WERI-Rb-1 (cell line): ENCODE results near the gene PRR5.
"Not testable (repeated sequence)": the region's sequence is repeated elsewhere in the genome, so short reads cannot be mapped to it uniquely, and the experiment has no call there.

ENCODE experiments used
- DNase-seq: peaks from one replicate; pipeline ENCODE4 v3.0.0-alpha.2; 2020
- H3K27ac ChIP-seq: fragments of 250-450 bp; sonication (Bioruptor Pico); 2 replicates; pipeline ENCODE4 v1.5.1; 2020; ENCODE audit warnings: mild to moderate bottlenecking, moderate library complexity
- H3K27me3 ChIP-seq: fragments of 250-450 bp; sonication (Bioruptor Pico); 2 replicates; pipeline ENCODE4 v1.5.1; 2021; ENCODE audit warnings: mild to moderate bottlenecking, low read depth, moderate library complexity; ENCODE audit not compliant: insufficient read depth, severe bottlenecking
- H3K36me3 ChIP-seq: fragments of 250-450 bp; sonication (Bioruptor Pico); 2 replicates; pipeline ENCODE4 v1.5.1; 2020; ENCODE audit warnings: mild to moderate bottlenecking, moderate library complexity
- H3K4me3 ChIP-seq: 2 replicates; pipeline ENCODE4 v1.5.1; 2011; ENCODE audit warnings: low read depth, mild to moderate bottlenecking, control low read depth, low read length
- H3K9me3 ChIP-seq: fragments of 250-450 bp; sonication (Bioruptor Pico); 2 replicates; pipeline ENCODE4 v1.5.1; 2021; ENCODE audit warnings: mild to moderate bottlenecking, moderate library complexity; ENCODE audit not compliant: severe bottlenecking
- CTCF ChIP-seq: IDR thresholded peaks from 2 replicates; pipeline ENCODE4 v1.5.1; 2011; ENCODE audit warnings: low read depth, mild to moderate bottlenecking, control low read depth, inconsistent platforms, low read length

Gene PRR5

DNA sequence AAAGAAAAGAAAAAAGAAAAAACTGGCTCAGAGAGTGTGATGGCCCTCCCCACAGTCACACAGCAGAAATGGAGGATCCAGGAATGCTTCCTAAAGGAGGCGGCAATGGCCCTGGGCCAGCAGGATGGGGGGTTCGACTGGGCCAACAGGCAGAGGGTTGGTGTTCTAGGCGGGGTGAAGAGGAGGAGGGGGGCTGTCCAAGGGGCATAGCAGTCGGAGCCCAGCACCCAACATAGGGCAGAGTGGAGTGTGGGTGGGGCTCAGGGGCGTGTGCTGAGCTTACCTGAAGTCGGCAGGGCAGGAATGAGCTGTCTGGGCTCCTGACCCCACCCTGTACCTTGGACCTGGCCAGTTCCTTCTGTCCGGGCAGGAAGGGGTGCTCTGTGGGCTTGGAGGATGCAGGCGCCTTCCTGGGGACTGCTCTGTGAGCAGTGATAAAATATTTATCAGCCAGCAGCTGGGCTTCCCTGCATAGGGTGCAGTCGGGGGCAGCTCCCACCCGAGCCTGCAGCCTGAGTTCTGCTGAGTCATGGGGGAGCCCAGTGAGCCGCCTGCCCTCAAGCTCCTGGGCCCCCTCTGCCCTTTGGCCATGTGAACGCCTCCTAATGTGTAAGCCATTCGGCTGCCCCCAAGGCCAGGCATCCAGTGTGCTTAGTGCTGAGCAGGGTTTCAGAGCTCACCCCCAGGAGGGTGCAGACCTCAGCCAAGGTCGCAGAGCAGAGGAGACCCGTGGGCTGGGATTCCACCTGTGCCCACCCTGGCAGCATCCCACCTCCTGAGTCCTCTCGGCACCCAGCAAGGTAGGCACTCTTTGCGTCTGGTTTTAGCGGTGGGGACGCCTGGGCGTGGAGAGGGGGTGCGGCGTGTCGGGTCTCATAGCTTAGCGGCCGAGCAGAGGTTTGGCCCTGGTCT is 25.3 kb upstream of the PRR5 start:
- no peak for TF ChIP-seq CTCF
- H3K9me3 ChIP-seq = no peaks in the 10 kb centered on the region
- H3K36me3 ChIP-seq = no peaks in the 10 kb centered on the region
- DNase-seq = no peak
- no peak overlapping the region for H3K27ac ChIP-seq
- no peaks in the 10 kb centered on the region for H3K27me3 ChIP-seq
- H3K4me3 ChIP-seq = no peak overlapping the region

GRCh38 chr22:44677353-44677840 is 24.6 kb upstream of the PRR5 start:
- H3K36me3 ChIP-seq = no peaks in the 10 kb centered on the region
- TF ChIP-seq CTCF = no peak
- no peaks in the 10 kb centered on the region for H3K9me3 ChIP-seq
- H3K27me3 ChIP-seq = no peaks in the 10 kb centered on the region
- DNase-seq = no peak
- H3K4me3 ChIP-seq = no peak overlapping the region
- H3K27ac ChIP-seq = no peak overlapping the region

GRCh38 chr22:44677871-44678555 is 24.0 kb upstream of the PRR5 start:
- no peak for DNase-seq
- H3K4me3 ChIP-seq = no peak overlapping the region
- no peak for TF ChIP-seq CTCF
- no peak overlapping the region for H3K27ac ChIP-seq
- no peaks in the 10 kb centered on the region for H3K36me3 ChIP-seq
- no peaks in the 10 kb centered on the region for H3K27me3 ChIP-seq
- H3K9me3 ChIP-seq = no peaks in the 10 kb centered on the region

GRCh38 chr22:44678556-44679305 is 23.3 kb upstream of the PRR5 start:
- Histone ChIP-seq H3K27me3 (no peaks in the 10 kb centered on the region), H3K27ac (0 out of 2 replicates have a peak overlapping the region, but pooled peaks have one; percentile 1), H3K4me3 (no peak overlapping the region), H3K9me3 (no peaks in the 10 kb centered on the region), H3K36me3 (no peaks in the 10 kb centered on the region)
- no peak for DNase-seq
- no peak for TF ChIP-seq CTCF

DNA sequence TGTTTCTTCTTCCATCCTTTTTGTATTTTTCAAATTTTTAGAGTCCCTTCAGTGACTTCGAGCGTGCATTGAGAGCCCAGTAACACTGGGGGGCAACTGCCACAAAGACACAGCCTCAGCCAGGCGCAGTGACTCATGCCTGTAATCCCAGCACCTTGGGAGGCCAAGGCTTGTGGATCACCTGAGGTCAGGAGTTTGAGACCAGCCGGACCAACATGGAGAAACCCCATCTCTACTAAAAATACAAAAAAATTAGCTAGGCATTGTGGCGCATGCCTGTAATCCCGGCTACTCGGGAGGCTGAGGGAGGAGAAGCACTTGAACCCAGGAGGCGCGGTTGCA is 22.7 kb upstream of the PRR5 start:
- H3K27ac ChIP-seq, H3K9me3 ChIP-seq, H3K4me3 ChIP-seq, H3K36me3 ChIP-seq, H3K27me3 ChIP-seq: not testable (repeated sequence)
- DNase-seq = peak; percentile 66

GRCh38 chr22:44680058-44680457 is 21.9 kb upstream of the PRR5 start:
- Histone ChIP-seq H3K9me3 (no peaks in the 10 kb centered on the region), H3K4me3 (no peak overlapping the region), H3K27me3 (no peaks in the 10 kb centered on the region), H3K27ac (no peak overlapping the region), H3K36me3 (no peaks in the 10 kb centered on the region)
- no peak for DNase-seq
- no peak for TF ChIP-seq CTCF
